Loucy (cell line): Measurements from ENCODE around the gene TMSB4X.

Source experiments
- CTCF ChIP-seq: fragments of 200-600 bp; sonication (generic); conservative IDR thresholded peaks from 2 replicates; pipeline ENCODE4 v1.5.1; 2014; ENCODE audit warnings: mild to moderate bottlenecking, antibody characterized with exemption, low read length
- EZH2phosphoT487 ChIP-seq: fragments of 200-600 bp; IDR thresholded peaks from 2 replicates; pipeline ENCODE4 v1.6.1; 2018; ENCODE audit warnings: antibody characterized with exemption, mild to moderate bottlenecking, moderate library complexity, borderline replicate concordance

DNA sequence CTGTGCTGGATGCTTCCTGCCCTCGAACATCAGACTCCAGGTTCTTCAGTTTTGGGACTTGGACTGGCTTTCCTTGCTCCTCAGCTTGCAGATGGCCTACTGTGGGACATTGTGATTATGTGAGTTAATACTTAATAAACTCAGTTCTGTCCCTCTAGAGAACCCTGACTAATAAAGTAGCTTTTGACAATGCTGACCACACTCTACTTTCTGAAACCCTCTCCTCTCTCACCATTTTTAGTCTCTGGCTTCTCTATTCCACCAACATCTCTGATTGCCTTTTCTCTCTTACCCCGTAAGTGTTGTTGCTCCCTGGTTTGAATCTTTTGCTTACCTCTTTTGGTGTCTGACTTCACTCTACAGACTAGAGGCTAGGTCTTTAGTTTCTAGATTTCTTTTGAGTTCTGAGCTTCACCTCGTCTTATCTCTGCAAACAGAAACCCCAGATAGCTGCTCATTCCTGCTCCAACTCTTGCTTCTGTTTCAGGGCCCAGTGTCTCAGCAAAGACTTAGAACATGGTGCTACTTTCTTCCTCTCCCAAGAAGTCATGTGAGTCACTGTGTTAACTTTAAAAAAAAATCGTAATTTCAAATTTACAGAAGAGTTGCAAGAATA lies 11.4 kb downstream of the TMSB4X start:
- TF ChIP-seq CTCF (no peak), EZH2phosphoT487 (no peak)
